H1 (cell line): ENCODE data around the gene ODC1. TPM values are rescaled to one million over a fixed set of nuclear protein-coding genes. Genes with fewer than 3 reads are reported as not detected.

Experiments
- BCL11A ChIP-seq, 2 experiments: IDR thresholded peaks; one replicate each; pipeline ENCODE4 v1.6.1; 2011; ENCODE audit warnings: low read depth in 2 of 2, low read length in 2 of 2, mild to moderate bottlenecking in 2 of 2
- BRCA1 ChIP-seq: IDR thresholded peaks from 2 replicates; pipeline ENCODE4 v1.6.1; 2012; ENCODE audit warnings: low read depth, low read length, improper control_type of control experiment
- NANOG ChIP-seq: IDR thresholded peaks from 2 replicates; pipeline ENCODE4 v1.6.1; 2011; ENCODE audit warnings: low read length, low read depth, mild to moderate bottlenecking, inconsistent platforms; ENCODE audit not compliant: insufficient read depth, poor library complexity, severe bottlenecking
- NRF1 ChIP-seq: IDR thresholded peaks from 2 replicates; pipeline ENCODE4 v1.6.1; 2011; ENCODE audit warnings: mild to moderate bottlenecking, low read depth, low read length, improper control_type of control experiment
- SAP30 ChIP-seq: fragments of 300-600 bp; sonication (generic); IDR thresholded peaks from 2 replicates; pipeline ENCODE4 v1.7.1; 2012; ENCODE audit warnings: low read length, moderate library complexity, mild to moderate bottlenecking, inconsistent platforms; ENCODE audit not compliant: insufficient read depth, insufficient replicate concordance
- SIX5 ChIP-seq: IDR thresholded peaks from 2 replicates; pipeline ENCODE4 v1.6.1; 2011; ENCODE audit warnings: mild to moderate bottlenecking, low read depth, low read length
- TCF12 ChIP-seq: IDR thresholded peaks from 2 replicates; pipeline ENCODE4 v1.6.1; 2011; ENCODE audit warnings: low read depth, mild to moderate bottlenecking, low read length
- polyA plus RNA-seq, 7 experiments: library from polyadenylated mRNA; depleted of rRNA in 3 of 7; stranded (reverse) in 5 of 7; unstranded in 2 of 7; fragments of >200 nt in 5 of 7; fragments of 200-250 nt in 2 of 7; gene quantifications; 1 replicate in 5 of 7; 2 replicates in 1 of 7; 4 replicates in 1 of 7; pipeline versions ENCODE4 v1.2.1 to v1.2.3, GENCODE V29; 2011 to 2013; ENCODE audit warnings: missing spikeins in 2 of 7, mixed read lengths in 2 of 7
- total RNA-seq: library from RNA; stranded (reverse); fragmentation: NEBNext Ultra II Directional; extraction: Animal tissue kit (Norgen Biotek cat#: 25700); gene quantifications from 2 replicates; pipeline ENCODE4 v1.2.1, GENCODE V29; 2021

The ODC1 gene
- total and polyA plus RNA-seq, 2 of the 8 experiments (the other 6 are each of a cell fraction or from before 2014, with no cell fraction given): 57.2 to 76.7 TPM

GRCh38 chr2:10436583-10437110 is 11.5 kb downstream of the ODC1 start (continued):
- TF ChIP-seq NANOG: no peak
- TF ChIP-seq TCF12: no peak
- TF ChIP-seq SIX5: no peak
- no peak for TF ChIP-seq BCL11A (IDR thresholded peaks at IDR 0.05; ENCODE audit: low read depth in 2 of 2, low read length in 2 of 2)
- no peak for TF ChIP-seq BRCA1
- no peak for TF ChIP-seq NRF1
- no peak for TF ChIP-seq SAP30
- TF ChIP-seq, all 59 proteins: peak for 0
